ENCODE measurements around the gene CYFIP1. TPM values are rescaled to one million over a fixed set of nuclear protein-coding genes. Genes with fewer than 3 reads are reported as not detected.

CYFIP1 gene
- total and polyA plus RNA-seq, 10 of the 15 experiments (the other 5 are each of a cell fraction or from before 2014, with no cell fraction given), result 3.5 to 46.2 (median 28.3) TPM

- H3K79me2 ChIP-seq (ENCODE audit: control insufficient read depth, insufficient read depth, low read length), result peaks cover 15% of the 10 kb centered on the region
- no peaks in the 10 kb centered on the region for H3K36me3 ChIP-seq (ENCODE audit: control insufficient read depth in 2 of 2, insufficient read depth in 2 of 2, low read length in 1 of 2)
- H3K4me3 ChIP-seq, result no peak overlapping the region
- RAD21 ChIA-PET (ENCODE audit: unreplicated experiment), result no interaction called here
- no TSS peak for BruUV-seq (replicated peaks)
- SMC1A ChIA-PET (ENCODE audit: uncharacterized antibody, unreplicated experiment), result interaction anchor here (1.2 kb wide), 1 partner anchor 20 kb away, joined by 3 read pairs; no protein-coding TSS in a partner anchor
- CTCF ChIA-PET, result interaction anchor here (0.6 kb wide), 1 partner anchor 21 kb away, joined by 3 read pairs; no protein-coding TSS in a partner anchor
- ATAC-seq (no peak), FAIRE-seq (no peak), DNase-seq (ENCODE audit: low read depth, low spot score) (no peak)
- intact Hi-C loops (cut with micrococcal nuclease; ENCODE audit: unreplicated experiment) (no loop called here), in situ Hi-C loops (cut with MboI) (no loop called here)
- no peak overlapping the region for H3K4me2 ChIP-seq (ENCODE audit: control insufficient read depth, insufficient read depth)
- POLR2A ChIA-PET, result no interaction called here
- WGBS (ENCODE audit: insufficient coverage, insufficient replicate concordance, low lambda C conversion rate, missing lambda C conversion rate), result 77% methylated on average over 13 of the region's 14 CpGs
- H2AFZ ChIP-seq (ENCODE audit: control insufficient read depth, low read depth, low read length), result no peak overlapping the region
- H3K4me1 ChIP-seq (ENCODE audit: control insufficient read depth, insufficient read depth, low read length), result peaks cover 18% of the 10 kb centered on the region
- no peak overlapping the region for H3K9ac ChIP-seq (ENCODE audit: control insufficient read depth, insufficient read depth, low read length)
- no peaks in the 10 kb centered on the region for H3K27me3 ChIP-seq (replicated peaks in 1 of 2; ENCODE audit: control insufficient read depth in 2 of 2, insufficient read depth in 2 of 2, low read length in 1 of 2)
- no peaks in the 10 kb centered on the region for H3K9me3 ChIP-seq (replicated peaks; ENCODE audit: control insufficient read depth, insufficient read depth, low read length)
- H4K20me1 ChIP-seq (ENCODE audit: control insufficient read depth, insufficient read depth), result no peaks in the 10 kb centered on the region
- H3K27ac ChIP-seq (ENCODE audit: control insufficient read depth, insufficient read depth), result no peak overlapping the region
- TF ChIP-seq KDM1A (IDR thresholded peaks at IDR 0.05; ENCODE audit: borderline replicate concordance) (no peak), MLLT1 (IDR thresholded peaks at IDR 0.05) (no peak), STAT3 (IDR thresholded peaks at IDR 0.05; ENCODE audit: low read depth, low read length) (no peak), SMAD1 (IDR thresholded peaks at IDR 0.05; ENCODE audit: low read depth, partially characterized antibody) (no peak), ELK1 (IDR thresholded peaks at IDR 0.05; ENCODE audit: low read depth, low read length) (no peak), SUZ12 (IDR thresholded peaks at IDR 0.05; ENCODE audit: unreplicated experiment) (no peak), MEF2A (IDR thresholded peaks at IDR 0.05; ENCODE audit: insufficient read depth, low read depth, low read length) (no peak), NRF1 (conservative IDR thresholded peaks at IDR 0.05; ENCODE audit: low read depth, low read length) (no peak), IRF5 (IDR thresholded peaks at IDR 0.05; ENCODE audit: borderline replicate concordance) (no peak), HSF1 (IDR thresholded peaks at IDR 0.05; ENCODE audit: low read depth, low read length) (no peak), IKZF2 (IDR thresholded peaks at IDR 0.05) (no peak), ZNF384 (IDR thresholded peaks at IDR 0.05; ENCODE audit: borderline replicate concordance, low read depth, low read length) (no peak), EP300 (IDR thresholded peaks at IDR 0.05; ENCODE audit: borderline replicate concordance in 1 of 2, control insufficient read depth in 1 of 2, low read depth in 2 of 2, low read length in 2 of 2) (no peak), E2F8 (IDR thresholded peaks at IDR 0.05; ENCODE audit: low read depth, partially characterized antibody) (no peak)
Measured at GRCh38 chr15:22954798-22955543, 25.2 kb downstream of the CYFIP1 start.

Data from GM12878 (cell line).